Natural killer cell treated with Interleukin-12 subunit alpha and Interleukin-12 subunit beta and Interleukin-15 and Interleukin-18, amount 100 ng/mL, for 72 hours (primary cell): ENCODE measurements around the gene CSF2RB. TPM values are rescaled to one million over a fixed set of nuclear protein-coding genes. Genes with fewer than 3 reads are reported as not detected.

Experiments
- ATAC-seq, 2 donors: fragments of 150-1000 bp; cut with Tn5 transposase in 1 of 2; sonication (Bioruptor Pico), chemical (Tn5 transposase) in 1 of 2; 2 replicates each; pipeline ENCODE4 v1.10.0; 2021
- DNase-seq: peaks from one replicate; pipeline ENCODE4 v3.0.0; 2022; ENCODE audit warnings: low spot score
- H3K27ac Mint-ChIP-seq, 2 donors: 1 replicate in 1 of 2; 2 replicates in 1 of 2; pipeline ENCODE4 v1.8.0; 2022; ENCODE audit warnings: mixed read lengths in 2 of 2, mild to moderate bottlenecking in 1 of 2, moderate library complexity in 1 of 2
- H3K27me3 Mint-ChIP-seq, 2 donors: 1 replicate in 1 of 2; 2 replicates in 1 of 2; pipeline ENCODE4 v1.8.0; 2022; ENCODE audit warnings: mixed read lengths in 2 of 2
- H3K36me3 Mint-ChIP-seq: one replicate; pipeline ENCODE4 v1.8.0; 2022; ENCODE audit warnings: mixed read lengths
- H3K4me1 Mint-ChIP-seq, 2 donors: 1 replicate in 1 of 2; 2 replicates in 1 of 2; pipeline ENCODE4 v1.8.0; 2022; ENCODE audit warnings: low read depth in 2 of 2, mixed read lengths in 2 of 2, mild to moderate bottlenecking in 1 of 2
- H3K4me3 Mint-ChIP-seq: one replicate; pipeline ENCODE4 v1.8.0; 2022; ENCODE audit warnings: mixed read lengths
- H3K9me3 Mint-ChIP-seq: 2 replicates; pipeline ENCODE4 v1.8.0; 2022; ENCODE audit warnings: mixed read lengths
- total RNA-seq, 2 donors: library from RNA; stranded (reverse); gene quantifications; one replicate each; pipeline ENCODE4 v1.2.3, GENCODE V29; 2022

The CSF2RB gene
- total RNA-seq, 2 donors from 2014 or later = 5.0 to 47.9 TPM

DNA sequence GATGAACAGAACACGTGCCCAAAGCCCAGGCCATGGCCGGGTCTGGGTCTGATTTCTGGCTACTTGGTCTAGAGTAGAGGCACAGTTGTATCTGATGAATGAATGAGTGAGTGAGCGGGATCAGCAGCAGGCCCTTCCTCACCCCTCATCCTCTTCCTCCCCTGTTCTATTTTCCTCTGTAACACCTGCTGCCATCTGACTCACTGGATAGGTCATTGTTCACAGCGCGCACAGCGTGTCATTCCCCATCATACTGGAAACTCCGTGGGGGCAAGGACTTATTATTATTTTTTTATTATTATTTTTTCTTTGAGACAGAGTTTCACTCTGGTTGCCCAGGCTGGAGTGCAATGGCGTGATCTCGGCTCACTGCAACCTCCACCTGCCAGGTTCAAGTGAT is 38.7 kb upstream of the CSF2RB start:
- peaks cover 32% of the 10 kb centered on the region for H3K36me3 Mint-ChIP-seq
- H3K4me3 Mint-ChIP-seq = peak overlapping the region; percentile 54
- no peaks in the 10 kb centered on the region for H3K9me3 Mint-ChIP-seq
- ATAC-seq (no peak), DNase-seq (peak; percentile 1)
- no peaks in the 10 kb centered on the region for H3K27me3 Mint-ChIP-seq
- peaks cover 25 to 44% of the 10 kb centered on the region in 2 donors for H3K4me1 Mint-ChIP-seq
- peak overlapping the region; percentile 93 to 96 for H3K27ac Mint-ChIP-seq

DNA sequence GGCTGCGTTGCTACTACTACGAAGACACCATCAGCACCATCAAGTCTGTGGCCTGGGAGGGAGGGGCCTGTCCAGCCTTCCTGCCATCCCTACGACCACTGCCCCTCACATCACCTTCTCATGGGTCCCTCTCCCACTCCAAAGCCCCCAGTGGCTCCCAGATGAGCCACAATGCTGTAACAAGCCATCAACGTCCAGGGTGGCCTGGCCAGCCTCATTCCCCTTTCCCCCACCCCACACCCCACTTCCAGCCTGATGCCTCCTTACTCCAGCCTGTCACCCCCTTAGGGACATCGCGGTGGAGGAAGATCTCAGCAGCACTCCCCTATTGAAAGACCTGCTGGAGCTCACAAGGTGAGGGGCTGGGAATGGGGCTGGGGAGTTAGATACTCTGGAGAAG is 37.7 kb upstream of the CSF2RB start:
- H3K9me3 Mint-ChIP-seq = peaks cover 6% of the 10 kb centered on the region
- H3K27ac Mint-ChIP-seq = peak overlapping the region; percentile 93 to 96
- no peak overlapping the region for H3K4me3 Mint-ChIP-seq
- peaks cover 0 to 2% of the 10 kb centered on the region in 2 donors for H3K27me3 Mint-ChIP-seq
- ATAC-seq (no peak), DNase-seq (peak; percentile 38)
- H3K4me1 Mint-ChIP-seq = peaks cover 25 to 53% of the 10 kb centered on the region in 2 donors
- peaks cover 42% of the 10 kb centered on the region for H3K36me3 Mint-ChIP-seq

DNA sequence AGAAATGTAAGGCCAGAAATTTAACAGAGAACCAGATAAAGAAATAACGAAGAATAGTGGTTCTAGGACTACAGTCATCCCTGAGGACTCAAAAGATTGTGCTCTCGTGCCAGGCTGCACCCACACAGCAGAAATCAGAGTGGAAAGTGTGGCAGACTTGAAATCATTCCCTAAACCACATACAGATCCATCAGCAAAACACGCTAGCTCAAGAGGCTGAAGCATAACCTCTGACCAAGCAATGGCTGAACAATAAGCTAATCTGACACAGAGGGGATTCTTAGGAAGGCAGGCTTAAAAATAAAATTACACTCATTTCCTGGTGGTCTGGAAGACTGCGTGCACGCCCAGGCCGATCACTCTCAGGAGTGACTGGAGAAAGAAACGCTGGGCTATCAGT is 33.7 kb upstream of the CSF2RB start:
- H3K27ac Mint-ChIP-seq = peak overlapping the region in 1 of 2 donors; percentile 84
- DNase-seq = peak; percentile 20
- peaks cover 0 to 3% of the 10 kb centered on the region in 2 donors for H3K27me3 Mint-ChIP-seq
- peaks cover 18% of the 10 kb centered on the region for H3K9me3 Mint-ChIP-seq
- H3K36me3 Mint-ChIP-seq = peaks cover 50% of the 10 kb centered on the region
- peak overlapping the region; percentile 38 for H3K4me3 Mint-ChIP-seq
- ATAC-seq = no peak
- peaks cover 8 to 44% of the 10 kb centered on the region in 2 donors for H3K4me1 Mint-ChIP-seq

DNA sequence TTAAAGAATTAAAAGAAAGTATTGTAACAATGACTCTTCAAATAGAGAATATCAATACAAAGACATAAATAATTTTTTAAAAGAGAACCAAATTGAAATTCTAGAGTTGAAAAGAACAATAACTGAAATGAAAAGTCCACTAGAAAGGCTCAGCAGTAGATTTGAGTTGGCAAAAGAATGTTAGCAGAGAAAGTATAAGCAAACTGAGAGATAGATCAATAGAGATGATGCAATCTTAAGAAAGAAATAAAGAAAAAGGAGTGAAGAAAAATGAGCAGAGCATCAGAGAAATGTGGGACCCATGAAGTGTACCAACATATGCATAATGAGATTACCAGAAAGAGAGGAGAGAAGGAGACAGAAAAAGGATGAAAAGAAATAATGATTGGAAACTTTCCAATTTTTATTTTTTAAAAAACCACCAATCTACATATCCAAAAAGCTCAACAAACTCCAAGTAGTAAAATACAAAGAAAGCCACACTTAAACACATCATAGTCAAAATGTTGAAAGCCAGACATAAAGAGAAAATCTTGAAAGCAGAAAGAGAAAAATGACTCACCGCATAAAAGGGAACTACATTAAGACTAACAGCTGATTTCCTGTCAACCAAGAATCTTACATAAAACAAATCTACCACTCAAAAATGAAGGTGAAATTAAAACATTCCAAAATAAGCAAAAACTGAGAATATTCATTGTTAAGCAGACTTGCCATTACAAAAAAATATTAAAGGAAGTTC is 31.8 kb upstream of the CSF2RB start:
- peak; percentile 61 to 70 for ATAC-seq
- H3K4me1 Mint-ChIP-seq = peaks cover 5 to 45% of the 10 kb centered on the region in 2 donors
- peaks cover 46% of the 10 kb centered on the region for H3K36me3 Mint-ChIP-seq
- H3K9me3 Mint-ChIP-seq = peaks cover 18% of the 10 kb centered on the region
- H3K27me3 Mint-ChIP-seq = peaks cover 0 to 3% of the 10 kb centered on the region in 2 donors
- peak overlapping the region; percentile 59 for H3K4me3 Mint-ChIP-seq
- no peak for DNase-seq
- H3K27ac Mint-ChIP-seq = peak overlapping the region; percentile 42 to 84

DNA sequence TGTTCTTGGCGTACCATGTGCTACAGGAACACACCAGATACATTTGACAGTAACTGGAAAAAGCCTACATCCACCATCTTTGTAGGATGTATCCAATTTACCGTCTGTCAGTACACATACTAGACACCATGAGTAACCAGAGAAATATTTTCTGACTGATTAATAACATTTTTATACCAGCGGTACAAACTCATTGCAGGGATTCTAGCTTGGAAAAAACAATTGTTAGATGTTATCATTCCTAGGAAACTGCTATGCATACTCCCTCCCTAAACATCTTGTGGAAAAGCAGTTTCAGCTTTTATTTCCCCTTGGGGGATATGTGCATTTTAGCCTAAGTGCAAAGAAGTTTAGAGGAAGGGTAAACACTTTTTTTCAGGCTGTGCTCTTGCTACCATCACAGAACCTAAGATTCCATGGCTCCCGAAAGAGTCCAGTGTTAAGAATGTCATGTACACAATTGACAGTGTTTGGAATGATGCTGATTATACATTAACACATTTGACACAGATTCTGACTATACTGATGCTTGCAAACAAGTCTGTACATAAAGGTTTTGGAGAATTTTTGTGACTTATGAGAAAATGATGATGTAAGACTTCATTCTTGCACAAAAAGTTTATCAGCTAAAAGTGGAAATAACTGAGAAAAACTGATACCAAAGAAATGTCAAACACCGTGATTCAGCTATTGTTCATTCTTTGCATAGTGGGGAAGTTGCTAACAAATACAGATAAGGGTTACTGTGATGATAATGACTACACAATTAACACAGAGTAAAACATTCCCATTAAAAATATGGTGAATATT is 28.9 kb upstream of the CSF2RB start:
- peaks cover 33% of the 10 kb centered on the region for H3K36me3 Mint-ChIP-seq
- H3K4me3 Mint-ChIP-seq = peak overlapping the region; percentile 34
- peaks cover 18% of the 10 kb centered on the region for H3K9me3 Mint-ChIP-seq
- H3K4me1 Mint-ChIP-seq = peaks cover 4 to 37% of the 10 kb centered on the region in 2 donors
- H3K27ac Mint-ChIP-seq = peak overlapping the region in 1 of 2 donors; percentile 68
- ATAC-seq (peak in 1 of 2 donors; percentile 65), DNase-seq (no peak)
- peaks cover 12 to 13% of the 10 kb centered on the region in 2 donors for H3K27me3 Mint-ChIP-seq

DNA sequence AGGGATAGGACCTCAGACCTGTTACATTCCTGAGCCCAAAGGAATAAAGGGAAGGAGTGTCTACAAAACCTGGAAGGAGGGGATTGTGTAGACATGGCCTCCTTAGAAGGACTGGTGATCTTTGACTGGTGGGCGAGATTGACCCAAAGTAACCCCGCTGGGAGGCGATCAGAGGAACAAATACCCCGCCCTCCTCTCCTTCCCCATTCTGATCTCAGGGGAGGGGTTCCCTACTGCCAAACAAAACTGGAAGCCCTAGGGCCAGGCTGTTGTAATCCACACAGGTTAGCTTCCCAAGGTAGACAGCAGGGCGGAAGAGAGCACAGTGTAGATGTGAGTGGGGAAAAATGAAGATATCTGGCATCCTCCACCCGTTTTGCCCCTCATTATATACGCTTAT is 28.0 kb upstream of the CSF2RB start:
- no peak overlapping the region for H3K4me3 Mint-ChIP-seq
- no peak for DNase-seq
- peaks cover 15% of the 10 kb centered on the region for H3K9me3 Mint-ChIP-seq
- ATAC-seq = peak in 1 of 2 donors; percentile 38
- H3K27me3 Mint-ChIP-seq = peaks cover 12 to 13% of the 10 kb centered on the region in 2 donors
- H3K4me1 Mint-ChIP-seq = peaks cover 4 to 29% of the 10 kb centered on the region in 2 donors
- H3K36me3 Mint-ChIP-seq = peaks cover 23% of the 10 kb centered on the region
- peak overlapping the region in 1 of 2 donors; percentile 68 for H3K27ac Mint-ChIP-seq

DNA sequence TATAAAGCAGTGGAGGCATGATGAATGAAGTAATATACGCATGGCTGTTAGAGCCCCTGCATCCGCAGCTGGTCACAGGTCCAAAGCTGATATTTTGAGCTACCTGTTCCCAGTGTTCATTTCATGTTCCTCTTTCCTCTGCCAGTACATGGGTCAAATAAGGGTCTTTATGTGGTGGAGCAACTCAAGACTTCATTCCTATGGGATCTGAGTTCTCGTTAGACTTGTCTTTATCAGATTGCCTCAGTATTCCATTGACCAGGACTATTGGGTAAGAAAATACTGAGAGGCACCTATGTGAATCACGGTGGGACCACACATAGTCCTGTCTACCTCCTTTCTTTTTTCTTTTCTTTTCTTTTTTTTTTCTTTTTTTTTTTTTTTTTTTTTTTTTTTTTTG is 27.4 kb upstream of the CSF2RB start:
- Mint-ChIP-seq H3K4me3 (no peak overlapping the region), H3K27ac (no peak overlapping the region), H3K36me3 (peaks cover 18% of the 10 kb centered on the region), H3K9me3 (peaks cover 12% of the 10 kb centered on the region), H3K27me3 (peaks cover 10 to 13% of the 10 kb centered on the region in 2 donors), H3K4me1 (peaks cover 4 to 24% of the 10 kb centered on the region in 2 donors)
- no peak for DNase-seq
- no peak for ATAC-seq

DNA sequence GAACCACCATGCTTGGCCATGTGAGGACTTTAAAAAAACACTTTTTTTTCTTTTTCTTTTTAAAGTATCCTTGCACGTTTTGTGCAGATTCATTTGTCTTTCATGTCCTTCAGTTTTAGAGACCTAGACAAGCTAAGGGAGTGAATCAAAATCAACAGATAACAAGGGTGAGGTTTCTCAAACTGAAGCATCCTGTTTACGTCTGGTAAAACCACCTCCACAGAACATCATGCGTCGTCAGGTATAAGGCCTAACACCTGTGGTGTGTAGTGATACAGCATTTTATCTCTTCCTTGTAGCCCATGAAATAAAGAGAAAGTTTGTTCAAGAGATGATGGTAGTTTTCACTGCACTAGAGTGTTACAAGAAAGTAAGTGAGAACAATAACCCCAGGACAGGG is 26.3 kb upstream of the CSF2RB start:
- ATAC-seq (no peak), DNase-seq (no peak)
- H3K36me3 Mint-ChIP-seq = peaks cover 8% of the 10 kb centered on the region
- peaks cover 4% of the 10 kb centered on the region for H3K9me3 Mint-ChIP-seq
- peaks cover 10 to 25% of the 10 kb centered on the region in 2 donors for H3K27me3 Mint-ChIP-seq
- no peak overlapping the region for H3K4me3 Mint-ChIP-seq
- H3K27ac Mint-ChIP-seq = no peak overlapping the region
- peaks cover 0 to 26% of the 10 kb centered on the region in 2 donors for H3K4me1 Mint-ChIP-seq

DNA sequence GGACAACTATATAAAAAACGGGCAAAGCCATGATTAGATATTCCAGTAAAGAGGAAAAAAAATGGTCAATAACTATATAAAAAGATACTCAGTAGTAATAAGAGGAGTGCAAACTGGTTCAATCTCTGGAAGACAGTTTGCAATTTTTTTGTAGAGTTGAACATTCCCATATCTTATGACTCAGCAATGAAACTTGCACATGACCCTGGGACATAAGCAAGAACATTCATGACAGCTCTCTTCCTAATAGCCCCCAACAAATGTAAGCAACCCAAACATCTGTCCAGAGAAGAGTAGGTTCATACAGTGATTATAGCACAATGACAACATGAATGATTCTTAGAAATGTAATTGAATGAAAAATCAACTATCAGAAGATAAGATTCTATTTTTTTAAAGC is 21.8 kb upstream of the CSF2RB start:
- ATAC-seq (no peak), DNase-seq (no peak)
- peak overlapping the region in 1 of 2 donors; percentile 36 for H3K27ac Mint-ChIP-seq
- H3K9me3 Mint-ChIP-seq = no peaks in the 10 kb centered on the region
- peaks cover 0 to 23% of the 10 kb centered on the region in 2 donors for H3K4me1 Mint-ChIP-seq
- no peak overlapping the region for H3K4me3 Mint-ChIP-seq
- H3K27me3 Mint-ChIP-seq = peaks cover 10 to 25% of the 10 kb centered on the region in 2 donors
- H3K36me3 Mint-ChIP-seq = peaks cover 12% of the 10 kb centered on the region

DNA sequence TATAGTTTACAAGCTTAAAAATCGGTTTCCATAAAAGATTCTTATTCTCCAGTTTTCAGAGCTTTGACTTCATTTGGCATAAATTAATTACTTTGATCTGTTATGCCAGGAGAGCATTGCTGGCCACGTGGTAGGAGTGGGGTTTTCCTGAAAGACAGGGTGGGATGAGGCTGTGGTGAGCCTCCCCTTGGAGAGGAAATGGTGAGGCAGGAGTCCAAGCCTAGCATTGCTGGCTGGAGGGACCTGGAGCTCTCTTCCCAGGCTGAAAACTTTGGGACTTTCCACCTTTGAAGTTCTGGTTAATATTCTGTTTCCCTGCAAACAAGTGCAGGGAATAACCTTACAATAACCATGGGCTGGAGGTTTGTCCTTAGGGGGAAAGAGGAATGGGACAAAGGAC is 21.1 kb upstream of the CSF2RB start:
- no peak for ATAC-seq
- Mint-ChIP-seq H3K9me3 (no peaks in the 10 kb centered on the region), H3K4me3 (no peak overlapping the region), H3K27me3 (peaks cover 8 to 27% of the 10 kb centered on the region in 2 donors), H3K36me3 (peaks cover 12% of the 10 kb centered on the region), H3K4me1 (peaks cover 3 to 27% of the 10 kb centered on the region in 2 donors), H3K27ac (peak overlapping the region; percentile 36 to 43)
- no peak for DNase-seq

DNA sequence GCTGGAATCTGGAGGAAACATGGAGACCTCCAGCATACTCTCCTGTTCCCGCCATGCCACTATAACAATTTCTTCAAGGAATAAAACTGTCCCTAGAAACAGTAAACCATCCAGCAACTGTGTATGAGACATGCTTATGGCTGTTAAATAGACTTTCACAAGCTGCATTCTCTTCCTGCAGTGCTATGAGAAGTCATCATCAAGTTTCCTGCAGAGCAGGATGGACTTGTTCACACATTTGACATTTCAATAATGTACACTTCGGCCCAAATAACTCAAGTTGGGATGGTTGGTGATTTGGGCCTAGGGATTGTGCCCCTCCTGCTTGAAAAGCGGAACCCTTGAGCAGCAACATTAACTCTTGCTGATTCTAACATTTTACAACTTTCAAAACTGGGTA is 20.2 kb upstream of the CSF2RB start:
- Mint-ChIP-seq H3K27me3 (peaks cover 6 to 19% of the 10 kb centered on the region in 2 donors), H3K4me3 (no peak overlapping the region), H3K36me3 (peaks cover 12% of the 10 kb centered on the region), H3K27ac (peak overlapping the region in 1 of 2 donors; percentile 36), H3K4me1 (peaks cover 9 to 35% of the 10 kb centered on the region in 2 donors), H3K9me3 (no peaks in the 10 kb centered on the region)
- DNase-seq = no peak
- ATAC-seq = no peak

DNA sequence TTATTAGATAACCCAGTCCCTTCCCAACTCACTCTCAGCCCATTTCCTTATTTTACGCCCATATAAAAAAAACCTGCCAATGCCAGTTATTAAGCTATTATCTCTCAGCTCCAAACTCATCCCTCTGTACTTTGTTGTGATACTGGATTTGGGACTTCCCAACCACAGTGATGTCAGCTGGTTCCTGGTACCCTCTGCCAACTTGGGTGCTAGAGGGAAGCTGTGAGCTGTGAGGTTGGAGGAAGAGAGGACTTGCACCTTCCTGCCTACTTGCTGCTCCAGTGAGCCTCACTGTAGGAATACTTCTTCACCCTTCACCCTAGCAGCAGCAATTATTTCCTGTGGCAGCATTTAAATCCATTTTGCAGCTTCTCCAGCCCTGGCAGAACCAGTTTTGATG is 19.2 kb upstream of the CSF2RB start:
- Mint-ChIP-seq H3K36me3 (peaks cover 15% of the 10 kb centered on the region), H3K4me1 (peaks cover 10 to 35% of the 10 kb centered on the region in 2 donors), H3K27me3 (peaks cover 4 to 23% of the 10 kb centered on the region in 2 donors), H3K9me3 (no peaks in the 10 kb centered on the region), H3K4me3 (no peak overlapping the region), H3K27ac (no peak overlapping the region)
- no peak for ATAC-seq
- DNase-seq = no peak

DNA sequence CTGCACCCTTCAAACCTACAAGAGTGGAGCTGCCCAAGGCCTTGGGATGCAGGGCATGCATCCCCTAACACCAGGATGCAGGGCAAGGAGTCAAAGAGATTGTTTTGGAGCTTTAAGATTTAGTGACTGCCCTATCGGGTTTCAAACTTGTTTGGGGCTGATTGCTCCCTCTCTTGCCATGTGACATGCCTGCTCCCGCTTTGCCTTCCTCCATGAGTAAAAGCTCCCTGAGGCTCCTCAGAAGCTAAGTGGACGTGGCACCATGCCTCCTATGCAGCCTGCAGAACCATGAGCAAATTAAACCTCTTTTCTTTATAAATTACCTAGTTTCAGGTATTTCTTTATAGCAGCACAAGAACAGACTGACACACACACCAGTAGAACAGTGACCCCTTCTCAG is 15.8 kb upstream of the CSF2RB start:
- DNase-seq (no peak), ATAC-seq (no peak)
- H3K9me3 Mint-ChIP-seq = no peaks in the 10 kb centered on the region
- peaks cover 22% of the 10 kb centered on the region for H3K36me3 Mint-ChIP-seq
- no peak overlapping the region for H3K4me3 Mint-ChIP-seq
- H3K27me3 Mint-ChIP-seq = peaks cover 11 to 19% of the 10 kb centered on the region in 2 donors
- peak overlapping the region in 1 of 2 donors; percentile 1 for H3K27ac Mint-ChIP-seq
- peaks cover 27 to 38% of the 10 kb centered on the region in 2 donors for H3K4me1 Mint-ChIP-seq

DNA sequence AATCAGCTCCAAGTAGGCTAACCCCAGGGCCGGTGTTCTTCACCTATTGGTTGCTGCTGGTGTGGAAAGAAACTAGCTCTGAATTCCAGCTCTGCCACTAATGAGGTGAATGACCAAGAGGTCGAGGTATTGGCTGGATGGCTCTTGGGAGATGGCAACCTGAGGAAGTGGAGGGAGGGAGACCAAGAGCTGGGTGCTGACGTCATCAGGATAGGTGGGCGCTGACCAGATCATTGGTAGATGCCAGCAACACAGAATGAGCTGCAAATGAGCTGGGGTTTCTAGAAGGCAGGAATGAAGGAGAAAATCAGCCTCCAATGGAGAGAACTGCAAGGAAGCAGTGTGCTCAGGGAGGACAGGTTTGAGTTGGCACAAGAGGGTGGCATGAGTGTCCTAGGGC is 14.7 kb upstream of the CSF2RB start:
- DNase-seq = no peak
- Mint-ChIP-seq H3K4me1 (peaks cover 27 to 35% of the 10 kb centered on the region in 2 donors), H3K9me3 (no peaks in the 10 kb centered on the region), H3K4me3 (no peak overlapping the region), H3K27me3 (peaks cover 15 to 24% of the 10 kb centered on the region in 2 donors), H3K27ac (peak overlapping the region; percentile 50 to 92), H3K36me3 (peaks cover 22% of the 10 kb centered on the region)
- no peak for ATAC-seq
